Thyroid gland (tissue), 4 donors: ENCODE data around the gene GALR2.

Source experiments
- POLR2A ChIP-seq, 2 donors: fragments of 450-650 bp; IDR thresholded peaks; one replicate each; pipeline ENCODE4 v1.6.1; 2017; ENCODE audit warnings: antibody characterized with exemption in 2 of 2, mild to moderate bottlenecking in 2 of 2, moderate library complexity in 1 of 2
- TF ChIP-seq, protein P1 (sequence below), 6 experiments: fragments of 200-600 bp in 3 of 6; fragments of 450-650 bp in 3 of 6; sonication (generic) in 3 of 6; IDR thresholded peaks; one replicate each; pipeline ENCODE4 v1.5.1; 2016 to 2019; ENCODE audit warnings: antibody characterized with exemption in 6 of 6, mild to moderate bottlenecking in 2 of 6, inconsistent platforms in 1 of 6, moderate library complexity in 1 of 6

DNA sequence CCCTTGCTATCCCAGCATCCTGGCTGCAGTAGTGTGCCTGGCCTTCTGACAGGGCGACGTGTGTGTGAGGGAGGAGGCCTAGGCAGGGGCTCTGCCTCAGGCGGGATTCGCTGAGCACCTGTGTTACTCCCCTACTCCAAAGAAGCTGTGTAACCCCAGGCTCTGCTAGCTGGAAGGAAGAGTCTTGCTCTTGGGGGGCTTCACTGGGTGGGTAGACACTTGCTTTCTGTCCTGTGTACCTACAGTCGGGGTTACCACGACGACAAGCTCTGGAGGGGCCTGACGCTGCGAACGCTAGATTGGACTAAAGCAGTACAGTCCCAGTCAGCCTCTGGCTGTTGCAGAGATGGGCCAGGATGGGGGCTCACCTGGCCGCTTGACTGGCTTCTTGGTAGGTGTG, 19.5 kb downstream of the GALR2 start:
- TF ChIP-seq, protein P1, sequence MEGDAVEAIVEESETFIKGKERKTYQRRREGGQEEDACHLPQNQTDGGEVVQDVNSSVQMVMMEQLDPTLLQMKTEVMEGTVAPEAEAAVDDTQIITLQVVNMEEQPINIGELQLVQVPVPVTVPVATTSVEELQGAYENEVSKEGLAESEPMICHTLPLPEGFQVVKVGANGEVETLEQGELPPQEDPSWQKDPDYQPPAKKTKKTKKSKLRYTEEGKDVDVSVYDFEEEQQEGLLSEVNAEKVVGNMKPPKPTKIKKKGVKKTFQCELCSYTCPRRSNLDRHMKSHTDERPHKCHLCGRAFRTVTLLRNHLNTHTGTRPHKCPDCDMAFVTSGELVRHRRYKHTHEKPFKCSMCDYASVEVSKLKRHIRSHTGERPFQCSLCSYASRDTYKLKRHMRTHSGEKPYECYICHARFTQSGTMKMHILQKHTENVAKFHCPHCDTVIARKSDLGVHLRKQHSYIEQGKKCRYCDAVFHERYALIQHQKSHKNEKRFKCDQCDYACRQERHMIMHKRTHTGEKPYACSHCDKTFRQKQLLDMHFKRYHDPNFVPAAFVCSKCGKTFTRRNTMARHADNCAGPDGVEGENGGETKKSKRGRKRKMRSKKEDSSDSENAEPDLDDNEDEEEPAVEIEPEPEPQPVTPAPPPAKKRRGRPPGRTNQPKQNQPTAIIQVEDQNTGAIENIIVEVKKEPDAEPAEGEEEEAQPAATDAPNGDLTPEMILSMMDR (IDR thresholded peaks at IDR 0.05), result no peak
- no peak for TF ChIP-seq POLR2A (IDR thresholded peaks at IDR 0.05)
